Measurements from ENCODE around the gene ABTB1. TPM values are rescaled to one million over a fixed set of nuclear protein-coding genes. Genes with fewer than 3 reads are reported as not detected.
A peak's percentile ranks its signal among the peaks of the same experiment; 100 is the strongest.

Gene ABTB1
- polyA plus RNA-seq, 1 of the 3 experiments (the other 2 are of a cell fraction) = 30.8 TPM

- no peaks in the 10 kb centered on the region for H3K9me3 ChIP-seq
- POLR2A ChIA-PET = no interaction called here
- no peak overlapping the region for H3K9ac ChIP-seq
- H3K27ac ChIP-seq (ENCODE audit: low read depth in 2 of 2, low read length in 1 of 2) = peak overlapping the region in 1 of 2 experiments; percentile 61; a peak in 2 of 4 replicates
- H3K79me2 ChIP-seq (ENCODE audit: insufficient read depth) = no peaks in the 10 kb centered on the region
- H3K4me2 ChIP-seq = no peak overlapping the region
- H3F3A ChIP-seq (replicated peaks; ENCODE audit: insufficient read depth) = no peaks in the 10 kb centered on the region
- no peak overlapping the region for H2AFZ ChIP-seq (ENCODE audit: low read depth)
- CTCF ChIA-PET = interaction anchor here (0.6 to 2.8 kb wide), 5 partner anchors 9 to 486 kb away, joined by 3 to 12 read pairs (median 5); partner anchors contain the start of genes PODXL2 and RUVBL1
- no peaks in the 10 kb centered on the region for H3K9me2 ChIP-seq
- no peaks in the 10 kb centered on the region for H3K36me3 ChIP-seq (replicated peaks in 1 of 2; ENCODE audit: control insufficient read depth in 1 of 2, insufficient read depth in 2 of 2, low read length in 1 of 2)
- H3K4me3 ChIP-seq (ENCODE audit: low read depth in 2 of 2, low read length in 1 of 2) = no peak overlapping the region
- no peaks in the 10 kb centered on the region for H4K20me1 ChIP-seq (ENCODE audit: insufficient read depth)
- no peak for DNase-seq
- TF ChIP-seq FOXJ3 (CRISPR knock-in tag; IDR thresholded peaks at IDR 0.05) = no peak
- no peak for TF ChIP-seq FOSL2 (IDR thresholded peaks at IDR 0.05; ENCODE audit: borderline replicate concordance, low read depth)
- no peak for TF ChIP-seq ELF1 (IDR thresholded peaks at IDR 0.05)
- no peak for TF ChIP-seq RXRA (IDR thresholded peaks at IDR 0.05; ENCODE audit: borderline replicate concordance, low read depth)
- TF ChIP-seq RCOR1 (IDR thresholded peaks at IDR 0.05; ENCODE audit: low read length) = no peak
- TF ChIP-seq RFX5 (IDR thresholded peaks at IDR 0.05; ENCODE audit: low read length) = no peak
- no peak for TF ChIP-seq TEAD4 (IDR thresholded peaks at IDR 0.05; ENCODE audit: borderline replicate concordance, insufficient read depth)
- no peak for TF ChIP-seq SIN3A (IDR thresholded peaks at IDR 0.05; ENCODE audit: borderline replicate concordance, low read depth, low read length)
- no peak for TF ChIP-seq EZH2phosphoT487 (IDR thresholded peaks at IDR 0.05; ENCODE audit: borderline replicate concordance, low read depth)
- TF ChIP-seq FOXM1 (IDR thresholded peaks at IDR 0.05; ENCODE audit: low read depth) = no peak
- no peak for TF ChIP-seq TAF1 (IDR thresholded peaks at IDR 0.05; ENCODE audit: borderline replicate concordance, low read depth, low read length)
- TF ChIP-seq GATA2 (CRISPR knock-in tag; IDR thresholded peaks at IDR 0.05) = no peak
- TF ChIP-seq, protein P1, sequence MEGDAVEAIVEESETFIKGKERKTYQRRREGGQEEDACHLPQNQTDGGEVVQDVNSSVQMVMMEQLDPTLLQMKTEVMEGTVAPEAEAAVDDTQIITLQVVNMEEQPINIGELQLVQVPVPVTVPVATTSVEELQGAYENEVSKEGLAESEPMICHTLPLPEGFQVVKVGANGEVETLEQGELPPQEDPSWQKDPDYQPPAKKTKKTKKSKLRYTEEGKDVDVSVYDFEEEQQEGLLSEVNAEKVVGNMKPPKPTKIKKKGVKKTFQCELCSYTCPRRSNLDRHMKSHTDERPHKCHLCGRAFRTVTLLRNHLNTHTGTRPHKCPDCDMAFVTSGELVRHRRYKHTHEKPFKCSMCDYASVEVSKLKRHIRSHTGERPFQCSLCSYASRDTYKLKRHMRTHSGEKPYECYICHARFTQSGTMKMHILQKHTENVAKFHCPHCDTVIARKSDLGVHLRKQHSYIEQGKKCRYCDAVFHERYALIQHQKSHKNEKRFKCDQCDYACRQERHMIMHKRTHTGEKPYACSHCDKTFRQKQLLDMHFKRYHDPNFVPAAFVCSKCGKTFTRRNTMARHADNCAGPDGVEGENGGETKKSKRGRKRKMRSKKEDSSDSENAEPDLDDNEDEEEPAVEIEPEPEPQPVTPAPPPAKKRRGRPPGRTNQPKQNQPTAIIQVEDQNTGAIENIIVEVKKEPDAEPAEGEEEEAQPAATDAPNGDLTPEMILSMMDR (IDR thresholded peaks at IDR 0.05) = no peak
- no peak for TF ChIP-seq PBX3 (IDR thresholded peaks at IDR 0.05)
- TF ChIP-seq NRF1 (IDR thresholded peaks at IDR 0.05; ENCODE audit: low read depth, low read length) = no peak
- TF ChIP-seq, protein P2, sequence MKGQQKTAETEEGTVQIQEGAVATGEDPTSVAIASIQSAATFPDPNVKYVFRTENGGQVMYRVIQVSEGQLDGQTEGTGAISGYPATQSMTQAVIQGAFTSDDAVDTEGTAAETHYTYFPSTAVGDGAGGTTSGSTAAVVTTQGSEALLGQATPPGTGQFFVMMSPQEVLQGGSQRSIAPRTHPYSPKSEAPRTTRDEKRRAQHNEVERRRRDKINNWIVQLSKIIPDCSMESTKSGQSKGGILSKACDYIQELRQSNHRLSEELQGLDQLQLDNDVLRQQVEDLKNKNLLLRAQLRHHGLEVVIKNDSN (IDR thresholded peaks at IDR 0.05; ENCODE audit: borderline replicate concordance, low read depth) = no peak
- TF ChIP-seq NFIC (IDR thresholded peaks at IDR 0.05; ENCODE audit: borderline replicate concordance) = no peak
- no peak for TF ChIP-seq JUND (IDR thresholded peaks at IDR 0.05)
- TF ChIP-seq POLR2AphosphoS5 (IDR thresholded peaks at IDR 0.05; ENCODE audit: low read depth, low read length) = no peak
- TF ChIP-seq TCF12 (IDR thresholded peaks at IDR 0.05) = no peak
- no peaks in the 10 kb centered on the region for H3K27me3 ChIP-seq (ENCODE audit: insufficient read depth)
- peaks cover 0 to 18% of the 10 kb centered on the region in 2 experiments; a peak in 2 of 4 replicates for H3K4me1 ChIP-seq (ENCODE audit: control insufficient read depth in 1 of 2, insufficient read depth in 2 of 2, low read depth in 1 of 2, low read length in 1 of 2)
These were observed 34.8 kb upstream of the ABTB1 start for GRCh38 chr3:127637971-127638370.
